Measurements from ENCODE around the gene FKBP3.

DNA sequence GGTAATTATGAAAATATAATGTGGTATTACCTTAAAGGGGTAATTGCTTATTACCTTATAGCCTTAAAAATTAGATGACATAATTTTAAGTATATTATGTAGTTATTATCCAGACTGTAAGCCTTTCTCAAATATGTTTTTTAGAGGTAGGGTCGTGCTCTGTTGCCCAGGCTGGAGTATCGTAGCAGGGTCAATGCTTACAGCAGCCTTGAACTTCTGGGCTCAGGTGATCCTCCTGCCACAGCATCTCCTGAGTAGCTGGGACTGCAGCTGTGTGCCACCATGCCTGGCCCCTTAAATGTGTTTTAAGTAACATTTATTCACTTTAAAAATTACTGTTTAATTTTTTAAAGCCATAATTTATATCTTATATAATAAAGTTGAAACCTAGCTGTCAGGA lies 40.0 kb downstream of the FKBP3 start:
- TF ChIP-seq, protein P1, sequence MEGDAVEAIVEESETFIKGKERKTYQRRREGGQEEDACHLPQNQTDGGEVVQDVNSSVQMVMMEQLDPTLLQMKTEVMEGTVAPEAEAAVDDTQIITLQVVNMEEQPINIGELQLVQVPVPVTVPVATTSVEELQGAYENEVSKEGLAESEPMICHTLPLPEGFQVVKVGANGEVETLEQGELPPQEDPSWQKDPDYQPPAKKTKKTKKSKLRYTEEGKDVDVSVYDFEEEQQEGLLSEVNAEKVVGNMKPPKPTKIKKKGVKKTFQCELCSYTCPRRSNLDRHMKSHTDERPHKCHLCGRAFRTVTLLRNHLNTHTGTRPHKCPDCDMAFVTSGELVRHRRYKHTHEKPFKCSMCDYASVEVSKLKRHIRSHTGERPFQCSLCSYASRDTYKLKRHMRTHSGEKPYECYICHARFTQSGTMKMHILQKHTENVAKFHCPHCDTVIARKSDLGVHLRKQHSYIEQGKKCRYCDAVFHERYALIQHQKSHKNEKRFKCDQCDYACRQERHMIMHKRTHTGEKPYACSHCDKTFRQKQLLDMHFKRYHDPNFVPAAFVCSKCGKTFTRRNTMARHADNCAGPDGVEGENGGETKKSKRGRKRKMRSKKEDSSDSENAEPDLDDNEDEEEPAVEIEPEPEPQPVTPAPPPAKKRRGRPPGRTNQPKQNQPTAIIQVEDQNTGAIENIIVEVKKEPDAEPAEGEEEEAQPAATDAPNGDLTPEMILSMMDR (IDR thresholded peaks at IDR 0.05 in 4 of 5, conservative IDR thresholded peaks at IDR 0.05 in 1 of 5) = no peak
- TF ChIP-seq POLR2A (IDR thresholded peaks at IDR 0.05) = no peak
